NCI-H1694 treated with DMSO at 0.1 percent for 48 hours (cell line): Measurements from ENCODE around the gene SLC25A21.
A peak's percentile ranks its signal among the peaks of the same experiment; 100 is the strongest.
"Not testable (repeated sequence)": the region's sequence is repeated elsewhere in the genome, so short reads cannot be mapped to it uniquely, and the experiment has no call there.

Source experiments
- DNase-seq: peaks from one replicate; lab custom pipeline; 2025; lab: John Stamatoyannopoulos, UW

SLC25A21 gene

GRCh38 chr14:36986407-36986806 is 186.0 kb downstream of the SLC25A21 start:
- DNase-seq: no peak

DNA sequence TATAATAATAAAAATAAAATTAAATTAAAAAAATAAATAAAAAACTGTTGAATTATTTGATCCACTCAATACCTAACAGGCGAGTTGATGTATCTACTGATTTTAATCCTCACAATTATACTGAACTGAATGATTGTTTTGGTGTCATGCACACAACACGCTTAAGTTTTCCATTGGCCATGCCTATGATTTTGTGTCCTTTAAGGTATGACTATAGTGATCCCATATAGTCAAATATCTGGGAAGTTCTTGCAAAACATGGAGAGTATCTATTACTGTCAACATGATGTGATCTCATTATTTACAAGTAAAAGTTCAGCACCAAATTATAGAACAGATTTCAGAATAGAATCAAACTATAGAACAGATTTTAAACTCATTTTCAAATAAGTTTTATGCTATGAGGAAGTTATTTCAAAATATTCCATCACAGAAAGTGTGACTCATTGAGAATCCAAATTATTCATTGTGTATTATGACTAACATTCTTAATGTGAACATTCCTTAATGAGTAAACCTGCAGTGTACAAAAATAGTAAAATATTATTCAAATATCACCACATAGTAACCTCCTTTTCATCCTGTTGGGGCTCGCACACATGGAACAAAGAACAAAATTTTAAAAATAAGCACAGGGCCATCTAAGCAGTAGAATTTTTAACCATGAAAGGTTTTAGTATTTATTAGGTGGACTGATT is 190.4 kb downstream of the SLC25A21 start:
- no peak for DNase-seq

DNA sequence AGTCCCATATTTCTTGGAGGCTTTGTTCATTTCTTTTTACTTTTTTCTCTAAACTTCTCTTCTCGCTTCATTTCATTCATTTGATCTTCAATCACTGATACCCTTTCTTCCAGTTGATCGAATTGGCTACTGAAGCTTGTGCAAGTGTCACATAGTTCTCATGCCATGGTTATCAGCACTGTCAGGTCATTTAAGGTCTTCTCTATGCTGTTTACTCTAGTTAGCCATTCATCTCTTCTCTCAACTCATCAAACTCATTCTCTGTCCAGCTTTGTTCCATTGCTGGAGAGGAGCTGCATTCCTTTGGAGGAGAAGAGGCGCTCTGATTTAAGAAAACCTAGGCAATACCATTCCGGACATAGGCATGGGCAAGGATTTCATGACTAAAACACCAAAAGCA is 192.0 kb downstream of the SLC25A21 start:
- not testable (repeated sequence) for DNase-seq

DNA sequence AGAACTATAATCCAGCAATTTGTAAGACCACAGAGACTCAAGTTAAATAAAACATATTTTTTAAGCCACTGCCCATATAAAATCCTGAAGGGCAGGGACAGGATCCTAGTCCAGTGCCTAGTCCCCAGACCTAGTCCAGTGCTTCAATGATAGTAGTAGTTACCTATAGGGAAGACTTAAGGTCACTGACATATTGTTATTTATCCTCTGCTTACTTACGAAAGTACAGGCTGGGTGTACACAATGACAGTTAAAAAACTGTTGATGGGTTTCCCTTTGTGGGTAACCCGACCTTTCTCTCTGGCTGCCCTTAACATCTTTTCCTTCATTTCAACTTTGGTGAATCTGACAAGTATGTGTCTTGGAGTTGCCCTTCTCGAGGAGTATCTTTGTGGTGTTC is 192.5 kb downstream of the SLC25A21 start:
- DNase-seq: no peak

- no peak for DNase-seq
These were observed 195.8 kb downstream of the SLC25A21 start for GRCh38 chr14:36976571-36977023.

- DNase-seq: peak; percentile 80
These were observed 196.6 kb downstream of the SLC25A21 start for GRCh38 chr14:36975834-36976233.

DNA sequence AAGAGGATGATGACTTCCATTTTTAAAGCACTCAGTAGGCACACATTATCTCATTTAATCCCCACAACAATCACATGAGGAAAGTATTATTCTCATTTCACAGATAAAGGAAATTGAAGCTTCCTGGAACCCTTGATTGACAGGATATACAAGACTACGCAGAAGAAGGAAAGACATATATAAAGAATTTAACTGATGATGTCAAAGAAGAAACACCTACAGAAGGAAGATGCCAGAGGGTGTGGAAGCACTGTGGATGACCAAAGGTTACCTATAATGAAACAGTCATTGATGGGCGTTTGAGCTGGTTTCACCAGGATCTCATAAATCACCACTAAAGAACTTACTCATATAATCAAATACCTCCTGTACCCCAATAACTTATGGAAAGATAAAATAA is 197.4 kb downstream of the SLC25A21 start:
- no peak for DNase-seq

DNA sequence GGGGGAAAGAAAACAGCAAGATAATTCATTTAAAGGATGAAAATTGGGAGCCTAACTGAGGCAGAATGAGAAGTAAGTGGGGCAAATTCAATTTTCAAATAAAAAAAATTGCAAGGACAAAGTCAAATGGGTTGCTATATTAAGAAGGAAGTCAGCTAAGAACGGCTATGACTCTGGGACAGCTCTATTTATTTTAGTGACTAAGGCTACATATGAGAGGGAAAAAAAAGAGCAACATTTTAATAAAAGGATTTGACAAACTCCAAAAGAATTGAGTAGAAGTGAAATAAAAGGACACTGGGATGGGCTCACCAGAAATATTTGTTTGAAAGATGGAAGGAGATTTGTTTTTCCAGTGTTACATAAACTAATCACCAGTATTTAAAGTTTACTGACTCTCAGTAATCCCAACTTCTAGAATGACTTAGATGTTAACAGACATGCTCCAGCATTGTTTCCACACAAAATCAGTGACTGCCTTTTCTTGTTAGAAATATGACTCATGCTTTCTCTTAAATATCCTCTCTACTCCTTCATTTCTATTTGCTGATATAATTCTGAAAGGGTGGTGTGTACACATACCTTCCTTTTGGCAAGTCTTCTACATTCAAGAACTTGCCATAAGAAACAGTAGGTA is 198.5 kb downstream of the SLC25A21 start:
- DNase-seq: no peak

DNA sequence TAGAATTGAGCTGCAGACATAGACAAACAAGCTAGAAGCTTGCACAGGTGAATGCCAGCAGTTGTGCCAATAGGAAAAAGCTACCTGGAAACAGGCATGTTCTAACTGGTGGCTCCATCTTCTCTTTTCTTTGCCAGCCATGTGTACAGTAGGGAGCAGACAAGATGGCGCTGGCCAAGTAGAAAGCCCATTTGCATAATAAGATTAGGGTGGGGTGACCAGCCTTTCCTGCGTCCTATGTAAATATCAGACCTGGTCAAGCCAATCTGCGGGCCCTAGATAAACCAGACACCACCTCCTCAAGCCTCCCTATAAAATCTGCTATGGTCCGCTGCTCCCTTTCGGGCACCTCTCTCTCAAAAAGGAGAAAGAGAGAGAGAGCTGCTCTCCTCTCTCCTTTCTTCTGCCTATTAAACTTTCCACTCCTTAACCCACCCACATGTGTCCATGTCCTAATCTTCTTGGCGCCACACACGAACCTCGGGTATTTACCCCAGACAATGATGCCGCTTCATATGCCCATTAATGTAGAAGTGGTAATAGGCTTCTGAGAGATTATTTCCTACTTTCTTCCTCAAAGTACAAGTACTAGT is 201.0 kb downstream of the SLC25A21 start:
- DNase-seq: no peak

DNA sequence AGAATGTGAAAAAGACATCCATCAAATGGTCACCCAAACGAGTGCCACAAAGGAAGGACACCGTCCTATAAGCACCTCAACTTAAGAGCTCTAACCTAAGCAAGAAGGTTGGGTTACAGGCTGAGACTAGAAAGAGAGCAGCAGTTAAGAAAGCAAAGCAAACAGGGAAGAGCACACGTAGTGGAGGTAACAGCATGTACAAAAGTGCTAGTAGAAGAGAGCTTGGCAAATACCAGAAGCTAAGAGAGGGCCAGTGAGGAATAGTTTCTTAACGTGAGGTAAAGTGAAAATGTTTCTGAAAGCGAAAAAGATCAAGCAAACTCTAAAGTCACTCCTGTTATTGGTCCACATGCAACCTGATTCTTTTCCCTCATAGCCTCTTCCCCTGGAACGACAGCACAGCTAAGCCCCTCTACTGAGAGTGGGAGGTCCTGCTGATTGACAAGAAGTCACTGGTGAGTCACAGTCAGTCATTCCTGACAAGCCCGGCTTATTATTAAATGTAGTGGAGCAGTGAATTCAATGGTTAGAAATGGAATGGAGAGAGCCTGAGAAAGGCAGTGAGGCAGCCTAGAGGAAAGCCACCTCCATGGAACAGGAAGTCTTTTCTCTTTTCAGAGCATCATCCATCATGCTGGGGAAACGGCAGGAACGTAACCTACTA is 204.4 kb downstream of the SLC25A21 start:
- no peak for DNase-seq

DNA sequence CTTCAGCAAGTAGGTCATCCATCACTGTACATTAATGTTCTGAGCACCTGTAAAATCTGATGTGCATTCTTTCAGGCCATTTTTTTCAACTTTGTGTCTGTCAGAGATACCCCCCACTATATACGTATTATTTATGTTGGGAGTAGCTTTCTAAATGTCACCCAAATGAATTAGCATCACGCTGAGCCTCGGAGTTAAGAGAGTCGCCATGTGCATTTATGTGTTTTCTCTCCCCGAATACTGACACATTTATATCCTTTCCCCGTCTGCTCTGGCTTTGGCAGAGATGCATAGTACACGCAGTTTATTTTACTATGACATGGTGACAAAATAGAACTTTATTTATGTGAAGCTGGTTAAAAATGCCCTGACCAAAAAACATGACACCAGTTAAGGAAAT is 216.4 kb downstream of the SLC25A21 start:
- no peak for DNase-seq

DNA sequence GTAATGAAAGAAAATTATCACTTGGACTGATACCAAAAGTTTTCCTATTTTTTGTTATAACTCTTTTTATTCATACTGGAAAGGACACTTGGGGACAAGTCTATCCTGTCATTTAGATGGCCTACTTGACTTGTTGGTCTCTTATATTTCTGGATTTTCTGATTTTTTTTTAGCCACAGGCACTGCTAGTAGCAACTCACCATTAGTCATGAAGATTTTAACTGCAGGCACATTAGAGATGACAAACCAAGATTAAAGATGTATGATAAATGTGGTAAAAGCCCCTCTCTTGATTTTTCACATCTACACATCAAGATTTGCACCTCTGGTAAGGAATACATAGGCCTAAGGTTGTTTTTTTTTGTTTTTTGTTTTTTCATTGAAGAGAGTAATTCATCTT is 217.0 kb downstream of the SLC25A21 start:
- DNase-seq: no peak

DNA sequence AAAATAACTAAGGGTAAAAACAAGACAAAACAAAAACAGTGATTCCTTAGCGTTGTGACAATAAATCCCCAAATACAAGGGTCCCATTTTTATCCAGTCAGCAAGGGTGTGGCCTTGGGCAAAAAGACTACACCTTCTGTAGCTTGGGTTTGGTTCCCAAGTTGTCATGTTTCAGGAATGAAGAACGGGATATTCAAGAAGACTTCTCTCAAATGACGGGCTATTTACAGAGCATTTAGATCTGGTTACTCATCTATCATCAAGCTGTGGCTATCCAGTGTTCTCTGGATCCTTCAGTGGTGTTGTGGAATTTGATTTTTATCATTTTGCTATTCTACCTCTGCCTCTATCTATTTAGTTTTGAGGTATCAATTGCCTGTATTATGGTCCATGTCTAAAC is 219.7 kb downstream of the SLC25A21 start:
- DNase-seq: no peak

- no peak for DNase-seq
These were observed 221.0 kb downstream of the SLC25A21 start for GRCh38 chr14:36951380-36951911.

- no peak for DNase-seq
These were observed 221.6 kb downstream of the SLC25A21 start for GRCh38 chr14:36950812-36951211.

DNA sequence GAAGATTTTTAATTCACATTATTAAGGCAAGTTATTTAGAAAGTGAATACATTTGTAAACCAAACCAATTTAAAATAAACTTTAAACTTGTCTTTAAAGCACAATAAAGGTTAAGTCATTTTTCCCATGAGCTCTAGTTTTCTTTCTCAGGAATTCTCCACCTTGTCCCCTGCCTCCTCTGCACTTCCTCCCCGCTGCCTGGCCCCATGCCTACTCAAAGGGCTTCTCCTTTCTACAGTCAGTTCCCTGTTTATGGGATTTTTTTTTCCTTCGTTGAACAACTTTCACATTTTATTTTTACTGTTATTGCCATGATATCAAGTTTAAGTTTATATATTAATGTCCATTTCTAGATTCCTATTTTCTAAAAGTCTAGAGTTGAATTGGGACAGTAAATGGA is 223.0 kb downstream of the SLC25A21 start:
- no peak for DNase-seq

DNA sequence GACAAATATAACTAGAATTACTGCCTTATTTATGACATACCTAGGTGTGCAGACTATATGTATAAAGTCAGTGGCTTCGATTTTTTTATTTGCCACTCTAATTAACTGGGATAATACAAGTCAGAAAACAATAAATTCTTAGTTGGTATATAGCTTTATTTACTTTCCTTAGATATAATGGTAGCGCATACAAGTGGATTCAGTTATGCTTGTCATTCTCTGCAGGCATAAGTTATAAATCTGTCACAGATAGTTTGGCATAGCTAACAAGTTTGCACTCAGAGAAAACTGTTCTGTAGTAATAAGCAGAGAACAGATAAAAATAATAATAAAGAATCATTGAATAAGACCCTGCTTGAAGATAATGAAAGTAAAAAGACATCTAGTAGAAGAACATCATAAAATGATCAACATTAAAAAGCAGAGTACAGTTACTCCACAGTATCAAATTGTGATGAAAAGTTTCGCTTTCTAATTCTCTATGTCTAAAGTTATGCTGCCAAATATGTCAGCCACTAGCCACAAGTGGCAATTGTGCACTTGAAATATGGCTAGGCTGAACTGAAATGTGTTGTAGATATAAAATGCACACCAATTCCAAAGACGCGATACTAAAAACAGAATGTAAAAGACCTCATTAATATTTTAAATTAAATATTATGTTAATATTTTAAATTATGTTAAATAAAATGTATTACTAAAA is 224.1 kb downstream of the SLC25A21 start:
- DNase-seq: no peak

DNA sequence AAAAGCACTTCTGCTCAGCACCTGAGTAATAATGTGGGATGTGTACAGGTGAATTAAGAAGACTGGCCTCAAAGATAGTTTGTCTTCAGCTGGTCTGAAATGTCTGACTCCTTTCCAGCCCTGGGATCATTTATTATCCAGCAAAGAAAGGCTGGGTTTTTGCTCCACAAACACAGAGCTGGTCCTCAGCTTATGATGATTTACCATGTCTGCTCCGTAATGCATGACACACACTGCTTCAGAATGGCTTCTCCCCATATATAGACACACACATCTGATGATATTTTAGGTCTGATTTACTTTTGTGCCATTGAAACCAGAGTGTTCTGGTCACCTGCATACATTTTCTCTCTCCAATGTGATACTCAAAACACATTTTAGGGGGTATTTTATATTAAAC is 225.0 kb downstream of the SLC25A21 start:
- no peak for DNase-seq

DNA sequence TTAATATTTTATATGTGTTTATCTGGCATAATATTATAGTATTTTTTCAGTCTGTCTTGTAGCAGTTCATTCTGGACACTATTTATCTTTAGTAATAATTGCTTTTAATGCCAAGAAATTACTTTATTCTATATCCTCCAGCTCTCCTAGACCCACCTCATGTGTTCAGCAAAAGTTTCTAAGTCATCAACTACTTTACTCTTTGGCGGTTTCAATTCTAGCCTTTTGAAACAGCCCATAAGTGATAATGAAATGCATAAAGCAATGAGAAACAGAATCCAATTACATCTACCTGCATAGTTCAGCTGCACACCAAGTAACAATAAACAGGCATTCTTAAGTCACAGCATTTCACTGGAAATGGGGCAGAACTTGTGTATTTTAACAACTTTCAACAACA is 225.5 kb downstream of the SLC25A21 start:
- DNase-seq: no peak

DNA sequence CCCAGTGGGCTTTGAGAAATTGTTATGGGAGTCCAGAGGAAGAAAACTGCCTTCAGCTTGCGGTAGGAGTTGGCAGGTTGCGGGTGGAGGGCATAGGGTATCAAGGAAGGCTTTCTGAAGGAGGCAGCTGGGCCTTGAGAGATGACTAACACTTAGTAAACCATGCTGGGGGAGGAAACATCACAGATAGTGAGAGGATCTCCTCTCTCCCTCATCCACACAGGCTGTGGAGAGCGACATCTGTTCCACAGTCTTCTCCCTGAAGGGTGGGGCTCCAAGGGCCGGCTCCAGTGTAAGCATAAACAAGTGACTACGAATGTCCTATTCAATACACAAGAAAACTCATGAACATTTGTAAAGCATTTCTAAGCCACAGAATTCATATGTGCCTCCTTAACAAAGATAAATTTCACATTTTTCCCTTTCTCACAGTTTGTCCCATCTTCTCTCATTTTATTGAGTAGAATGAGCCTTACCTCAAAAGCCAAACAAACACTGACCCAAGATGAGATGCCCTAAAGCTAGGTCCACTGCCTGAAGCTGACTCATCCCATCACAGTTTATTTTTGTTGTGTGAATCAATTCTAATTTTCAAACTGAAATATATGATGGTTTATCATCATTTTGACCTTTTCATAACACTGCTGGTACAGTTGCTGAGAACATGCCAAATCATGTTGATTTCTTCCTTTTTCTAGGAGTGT is 227.9 kb downstream of the SLC25A21 start:
- no peak for DNase-seq

DNA sequence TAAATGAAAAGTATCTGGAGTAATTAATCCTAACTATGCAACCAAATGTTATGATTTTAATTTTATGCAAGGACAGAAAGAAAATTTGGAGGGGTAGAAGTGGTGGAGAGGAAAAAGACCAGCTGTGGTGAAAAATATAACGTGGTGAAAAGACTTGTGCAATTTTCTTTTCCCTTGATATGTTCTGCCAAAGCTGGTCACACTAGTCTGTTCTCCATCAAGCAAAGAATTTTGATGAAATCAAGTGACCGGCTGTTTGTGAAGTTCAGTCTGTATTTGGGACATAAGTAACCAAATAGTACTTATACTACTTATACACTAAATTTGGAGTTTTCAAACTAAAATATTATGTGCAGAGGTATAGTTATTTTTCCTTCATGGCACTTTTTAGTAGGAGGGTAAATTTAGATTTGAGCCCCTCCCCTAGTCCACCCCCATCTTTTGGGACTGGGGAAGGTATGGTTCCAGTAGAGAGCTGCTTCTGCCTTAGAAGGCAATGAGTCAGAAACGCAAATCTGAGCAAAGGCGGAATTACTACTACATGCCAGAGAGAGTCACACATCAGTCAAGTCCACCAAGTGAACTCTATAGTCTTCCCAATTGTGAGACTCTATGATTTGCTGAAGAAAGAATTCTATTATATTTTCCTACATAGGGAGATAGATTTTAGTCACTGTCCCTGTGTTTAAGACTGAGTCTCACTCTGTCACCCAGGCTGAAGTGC is 229.7 kb downstream of the SLC25A21 start:
- no peak for DNase-seq
